ENCODE results near the gene TPM3.
A peak's percentile ranks its signal among the peaks of the same experiment; 100 is the strongest.
"Not testable (repeated sequence)": the region's sequence is repeated elsewhere in the genome, so short reads cannot be mapped to it uniquely, and the experiment has no call there.

The TPM3 gene

GRCh38 chr1:154205778-154206177 lies 13.9 kb upstream of the TPM3 start:
- FAIRE-seq = not testable (repeated sequence)

GRCh38 chr1:154199563-154199879 lies 7.6 kb upstream of the TPM3 start:
- peak; percentile 5 for FAIRE-seq

- FAIRE-seq = no peak
Observed at GRCh38 chr1:154198756-154199562, 7.1 kb upstream of the TPM3 start.

- FAIRE-seq = no peak
Observed at GRCh38 chr1:154193821-154194220, 1.9 kb upstream of the TPM3 start.

- no peak for FAIRE-seq
Observed at GRCh38 chr1:154192476-154192875, 576 bp upstream of the TPM3 start.

DNA sequence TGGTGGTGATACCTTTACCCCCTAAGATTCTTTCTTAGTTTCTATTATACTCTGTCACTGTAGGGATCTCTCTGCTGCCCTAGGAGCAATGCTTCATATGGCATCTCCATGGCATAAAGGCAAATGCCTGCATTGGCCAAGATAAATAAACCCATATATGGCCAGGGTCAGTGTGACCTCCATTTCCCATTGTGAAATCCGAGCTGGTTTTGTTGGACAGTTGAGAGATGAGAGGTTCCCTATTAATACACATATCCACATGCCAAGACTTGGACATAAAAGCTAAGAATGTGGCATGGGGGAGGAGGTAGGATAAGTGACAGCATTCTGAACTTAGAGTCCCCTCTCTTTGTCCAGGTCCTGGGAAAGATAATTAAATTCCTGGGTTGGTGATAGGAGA lies 1.4 kb downstream of the TPM3 start:
- no peak for FAIRE-seq

- FAIRE-seq = no peak
Observed at GRCh38 chr1:154186852-154187501, 4.9 kb downstream of the TPM3 start.

- FAIRE-seq = no peak
Observed at GRCh38 chr1:154186177-154186576, 5.7 kb downstream of the TPM3 start.

DNA sequence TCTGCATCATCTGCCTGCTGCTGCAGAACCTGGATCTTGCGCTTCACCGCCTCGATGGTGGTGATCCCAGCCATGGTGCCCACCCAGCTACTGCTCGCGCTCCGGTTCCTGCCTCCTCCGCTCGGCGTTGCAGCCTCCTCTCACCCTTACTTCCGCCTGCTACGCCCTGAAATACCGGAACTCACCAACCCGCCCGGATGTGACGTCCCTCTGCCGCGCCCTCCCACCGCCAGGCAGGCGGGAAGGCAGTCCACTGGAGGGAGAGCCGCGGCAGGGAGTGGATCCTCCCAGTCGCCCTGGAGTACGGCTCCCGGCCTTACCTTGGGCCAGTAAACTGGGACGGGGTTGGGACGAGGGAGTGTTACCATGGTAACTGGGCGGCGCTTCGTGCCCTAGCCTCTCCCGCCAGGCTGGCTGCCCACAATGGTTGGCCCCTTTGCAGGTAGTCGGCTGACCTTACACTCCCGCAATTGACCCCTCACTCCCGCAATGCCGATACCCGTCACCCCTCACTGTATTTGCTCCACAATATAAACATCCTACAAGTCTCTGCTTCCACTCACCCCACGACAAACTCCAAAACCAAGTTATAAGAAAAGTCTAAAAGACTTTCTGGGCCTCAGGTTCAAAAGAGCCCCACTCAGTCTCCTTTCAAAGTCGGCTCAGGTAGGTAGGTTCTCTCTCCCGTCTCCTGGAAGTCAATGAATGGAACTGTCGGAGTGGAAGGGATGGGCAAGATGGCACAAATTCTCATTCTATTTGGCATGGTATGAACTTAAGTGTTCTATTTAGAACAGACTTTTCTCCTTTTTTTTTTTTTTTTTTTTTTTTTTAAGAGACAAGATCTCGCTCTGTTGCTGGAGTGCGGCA lies 8.6 kb downstream of the TPM3 start:
- FAIRE-seq = no peak

DNA sequence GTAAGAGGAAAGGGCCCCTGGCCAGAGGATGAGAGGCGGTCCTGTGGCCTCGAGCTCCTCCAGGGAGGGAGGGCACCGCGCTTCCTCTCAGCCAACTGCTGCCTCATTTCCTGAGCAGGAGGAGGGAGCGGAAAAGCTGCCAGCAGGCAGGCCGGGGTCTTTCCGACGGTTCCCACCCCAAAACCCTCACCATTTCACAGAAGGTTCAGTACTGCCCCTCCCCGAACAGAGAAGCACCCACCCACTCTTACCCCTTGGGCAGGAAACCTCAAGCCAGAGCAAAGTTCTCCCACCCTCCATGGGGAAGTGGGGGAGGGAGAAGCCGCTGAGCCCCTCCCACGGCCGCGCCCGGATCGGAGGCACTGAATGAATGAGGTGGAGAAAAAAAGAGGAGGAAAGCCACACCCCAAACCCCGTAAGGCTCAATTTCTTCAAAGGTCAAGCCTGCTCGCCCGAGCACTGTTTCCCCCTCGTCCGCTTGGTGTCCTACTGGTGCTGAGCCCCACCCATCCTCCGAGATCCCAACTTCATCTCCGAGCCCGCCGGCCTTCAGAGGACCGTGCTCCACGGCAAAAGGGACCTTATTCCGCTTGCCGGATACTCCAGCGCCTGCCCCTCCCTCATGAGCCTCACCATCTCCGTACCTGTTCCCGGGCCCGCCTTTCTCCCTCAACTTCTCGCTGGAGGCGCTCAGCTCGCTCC lies 9.4 kb downstream of the TPM3 start:
- FAIRE-seq = no peak

DNA sequence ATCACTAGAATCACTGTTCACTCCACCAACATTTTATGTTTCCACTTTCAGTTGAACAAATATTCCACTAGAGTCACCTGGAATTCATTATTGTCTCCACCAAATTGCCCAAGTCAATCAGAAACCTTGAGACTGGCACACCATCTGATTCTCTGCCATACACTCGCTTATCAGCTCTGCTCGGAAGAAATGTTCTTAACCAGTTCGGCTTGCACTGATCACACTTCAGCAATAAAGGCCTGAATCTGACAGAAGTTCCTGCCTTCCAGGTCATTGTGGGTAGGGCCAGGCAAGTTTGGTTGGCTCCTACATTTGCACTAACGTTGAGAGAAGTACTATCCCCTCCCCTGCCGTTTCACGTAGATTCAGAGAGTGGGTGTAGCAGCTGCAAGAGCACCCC lies 10.0 kb downstream of the TPM3 start:
- FAIRE-seq = no peak

- no peak for FAIRE-seq
Observed at GRCh38 chr1:154179946-154180687, 11.8 kb downstream of the TPM3 start.

DNA sequence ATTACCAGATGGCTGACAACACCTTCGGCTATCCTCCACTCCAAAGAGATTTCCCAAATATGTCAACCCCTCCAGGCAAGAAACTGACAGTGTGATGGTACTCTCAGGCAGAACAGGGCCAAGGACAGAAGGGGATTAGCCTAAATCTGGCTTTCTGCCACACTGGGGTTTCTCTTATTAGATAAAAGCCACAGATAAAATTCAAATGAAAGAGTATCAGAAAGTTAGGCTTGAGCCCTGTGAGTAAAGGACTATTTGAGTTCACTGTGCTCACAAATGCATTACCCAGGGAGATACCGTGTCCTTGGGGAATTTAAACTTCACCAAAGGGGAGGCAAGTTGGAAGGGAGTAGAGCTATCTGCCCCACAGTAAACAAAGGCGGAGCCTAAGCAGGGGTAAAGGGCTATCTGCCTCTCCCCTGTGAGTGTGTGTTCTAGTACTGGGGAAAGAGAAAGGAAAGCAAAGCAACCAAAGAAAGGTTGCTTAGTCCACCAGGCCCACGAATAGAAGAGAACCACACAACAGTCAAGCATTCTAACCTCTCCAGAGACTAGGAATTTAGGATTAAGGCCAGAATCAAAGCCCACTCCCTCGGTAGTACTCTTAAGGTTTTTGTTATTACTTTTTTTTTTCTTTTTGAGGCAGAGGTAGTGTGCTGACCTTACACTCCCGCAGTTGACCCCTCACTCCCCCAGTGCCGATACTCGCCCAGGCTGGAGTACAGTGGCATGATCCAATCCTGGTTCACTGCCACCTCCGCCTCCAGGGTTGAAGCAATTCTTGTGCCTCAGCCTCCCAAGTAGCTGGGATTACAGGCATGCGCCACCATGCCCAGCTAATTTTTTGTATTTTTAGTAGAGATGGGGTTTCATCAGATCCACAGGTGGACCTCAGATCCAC lies 12.7 kb downstream of the TPM3 start:
- no peak for FAIRE-seq

DNA sequence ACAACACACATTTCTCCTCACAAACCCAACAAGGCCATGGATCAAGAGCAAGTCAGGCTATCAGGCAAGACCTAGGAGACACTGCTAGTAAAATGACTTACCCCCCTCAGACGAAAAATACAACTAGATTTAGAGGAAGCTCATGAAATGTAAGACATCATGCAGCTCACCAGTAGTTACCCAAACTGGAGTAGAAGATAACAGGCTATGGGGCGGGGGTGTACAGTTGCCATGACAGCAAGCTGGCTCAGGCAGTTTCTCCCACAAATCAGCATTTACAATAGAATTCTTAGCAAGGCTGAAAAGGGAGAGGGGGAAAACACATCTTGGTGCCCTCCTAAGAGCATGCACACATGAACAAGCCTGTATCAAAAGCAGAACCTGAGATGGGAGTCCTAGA lies 13.9 kb downstream of the TPM3 start:
- no peak for FAIRE-seq

DNA sequence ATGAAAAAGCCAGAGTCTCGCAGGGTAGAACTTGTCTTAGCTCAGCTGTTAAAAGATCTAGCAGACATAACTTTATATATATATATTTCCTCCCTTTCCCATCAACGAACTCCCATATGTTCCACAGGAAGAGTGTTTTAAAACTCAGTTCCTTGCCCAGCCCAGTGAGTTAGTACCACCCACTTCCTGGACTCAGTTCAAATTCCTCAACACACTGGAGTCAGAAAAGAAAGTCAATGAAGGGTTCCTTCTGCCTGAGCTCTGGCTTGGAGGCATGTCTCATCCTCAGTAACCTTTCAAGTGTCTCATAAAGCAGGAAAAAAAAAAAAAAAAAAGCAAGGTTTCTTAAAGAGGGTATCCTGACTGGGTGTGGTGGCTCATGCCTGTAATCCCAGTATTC lies 15.6 kb downstream of the TPM3 start:
- FAIRE-seq = no peak

GRCh38 chr1:154174654-154175053 lies 17.2 kb downstream of the TPM3 start:
- FAIRE-seq = no peak

GRCh38 chr1:154171880-154172279 lies 20.0 kb downstream of the TPM3 start:
- peak; percentile 94 for FAIRE-seq

GRCh38 chr1:154171223-154171583 lies 20.7 kb downstream of the TPM3 start:
- no peak for FAIRE-seq

DNA sequence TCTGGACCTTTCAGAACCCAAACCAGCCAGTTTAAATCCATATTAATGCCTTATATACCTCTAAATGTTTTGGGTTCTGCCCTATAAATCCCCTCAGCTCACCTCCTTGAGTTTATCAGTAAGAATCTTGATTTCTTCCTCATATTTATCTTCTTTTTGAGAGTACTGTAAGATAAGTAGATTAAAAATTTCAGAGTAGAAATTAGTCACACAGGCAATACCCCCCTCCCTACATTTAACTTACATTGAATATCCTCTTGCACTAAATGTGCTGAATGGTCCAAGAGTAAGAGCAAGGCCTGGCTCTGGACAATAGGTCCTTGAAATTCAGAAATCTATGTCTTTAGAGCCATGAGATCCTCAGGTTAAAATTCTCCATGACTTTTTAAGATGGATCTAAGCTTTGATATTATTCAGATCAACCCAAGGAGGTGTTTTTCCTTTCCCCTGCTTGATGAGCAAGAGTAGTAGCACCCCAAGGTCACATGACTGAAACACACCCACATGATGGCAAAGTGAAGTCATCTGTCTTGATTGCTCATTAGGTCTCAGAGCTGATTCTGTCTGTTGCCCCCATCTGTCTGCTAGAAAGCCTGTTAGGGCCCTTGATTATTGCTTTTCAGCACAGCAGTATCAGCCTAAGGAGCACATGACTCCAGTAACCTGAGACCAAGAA lies 21.2 kb downstream of the TPM3 start:
- FAIRE-seq = peak; percentile 17

GRCh38 chr1:154167461-154167860 lies 24.4 kb downstream of the TPM3 start:
- FAIRE-seq = no peak

DNA sequence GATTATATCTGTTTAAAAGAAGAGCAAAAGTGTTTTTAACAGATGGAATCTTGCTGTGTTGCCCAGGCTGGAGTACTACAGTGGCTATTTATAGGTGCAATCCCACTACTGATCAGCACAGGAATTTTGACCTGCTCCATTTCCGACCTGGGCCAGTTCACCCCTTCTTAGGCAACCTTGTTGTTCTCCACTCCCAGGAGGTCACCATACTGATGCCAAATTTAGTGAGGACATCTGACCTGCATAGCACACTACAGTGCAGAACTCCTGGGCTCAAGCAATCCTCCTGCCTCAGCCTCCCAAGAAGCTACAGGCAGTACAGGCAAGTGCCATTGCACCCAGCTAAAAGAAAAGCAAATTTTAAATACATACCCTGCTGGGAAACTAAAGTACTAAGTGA lies 25.7 kb downstream of the TPM3 start:
- FAIRE-seq = no peak

Data from islet of Langerhans (tissue), 1 donor.